Measurements from ENCODE around the gene RPP14. TPM values are rescaled to one million over a fixed set of nuclear protein-coding genes. Genes with fewer than 3 reads are reported as not detected.
"Not testable (repeated sequence)": the region's sequence is repeated elsewhere in the genome, so short reads cannot be mapped to it uniquely, and the experiment has no call there.

The RPP14 gene
- total RNA-seq, 3 donors from 2014 or later: 18.9 to 24.7 (median 22.3) TPM

DNA sequence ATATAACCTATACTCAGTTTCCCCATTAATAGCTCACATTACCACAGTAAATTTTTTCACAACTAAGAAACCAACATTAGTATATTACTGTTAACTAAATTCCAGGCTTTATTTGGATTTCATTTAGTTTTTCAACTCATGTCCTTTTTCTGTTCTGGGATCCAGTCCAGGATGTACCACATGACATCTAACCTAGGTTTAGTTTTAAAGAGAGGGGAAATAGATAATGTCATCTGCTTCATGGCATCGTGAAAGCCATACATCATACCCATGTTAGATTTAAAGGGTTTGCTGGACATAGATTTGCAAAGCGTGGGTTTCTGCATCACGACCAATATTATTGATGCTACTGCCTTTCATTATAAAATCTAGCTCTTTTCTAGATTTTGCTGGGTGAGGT lies 33.2 kb upstream of the RPP14 start:
- TF ChIP-seq, protein P1, sequence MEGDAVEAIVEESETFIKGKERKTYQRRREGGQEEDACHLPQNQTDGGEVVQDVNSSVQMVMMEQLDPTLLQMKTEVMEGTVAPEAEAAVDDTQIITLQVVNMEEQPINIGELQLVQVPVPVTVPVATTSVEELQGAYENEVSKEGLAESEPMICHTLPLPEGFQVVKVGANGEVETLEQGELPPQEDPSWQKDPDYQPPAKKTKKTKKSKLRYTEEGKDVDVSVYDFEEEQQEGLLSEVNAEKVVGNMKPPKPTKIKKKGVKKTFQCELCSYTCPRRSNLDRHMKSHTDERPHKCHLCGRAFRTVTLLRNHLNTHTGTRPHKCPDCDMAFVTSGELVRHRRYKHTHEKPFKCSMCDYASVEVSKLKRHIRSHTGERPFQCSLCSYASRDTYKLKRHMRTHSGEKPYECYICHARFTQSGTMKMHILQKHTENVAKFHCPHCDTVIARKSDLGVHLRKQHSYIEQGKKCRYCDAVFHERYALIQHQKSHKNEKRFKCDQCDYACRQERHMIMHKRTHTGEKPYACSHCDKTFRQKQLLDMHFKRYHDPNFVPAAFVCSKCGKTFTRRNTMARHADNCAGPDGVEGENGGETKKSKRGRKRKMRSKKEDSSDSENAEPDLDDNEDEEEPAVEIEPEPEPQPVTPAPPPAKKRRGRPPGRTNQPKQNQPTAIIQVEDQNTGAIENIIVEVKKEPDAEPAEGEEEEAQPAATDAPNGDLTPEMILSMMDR (IDR thresholded peaks at IDR 0.05): no peak
- Histone ChIP-seq H3K4me1 (ENCODE audit: low read depth) (peaks cover 8% of the 10 kb centered on the region), H3K4me3 (no peak overlapping the region), H3K36me3 (ENCODE audit: low read depth) (no peaks in the 10 kb centered on the region), H3K9me3 (no peaks in the 10 kb centered on the region)
- ATAC-seq (no peak), DNase-seq (no peak)
- intact Hi-C loops (cut with DNase I, micrococcal nuclease): no loop called here

DNA sequence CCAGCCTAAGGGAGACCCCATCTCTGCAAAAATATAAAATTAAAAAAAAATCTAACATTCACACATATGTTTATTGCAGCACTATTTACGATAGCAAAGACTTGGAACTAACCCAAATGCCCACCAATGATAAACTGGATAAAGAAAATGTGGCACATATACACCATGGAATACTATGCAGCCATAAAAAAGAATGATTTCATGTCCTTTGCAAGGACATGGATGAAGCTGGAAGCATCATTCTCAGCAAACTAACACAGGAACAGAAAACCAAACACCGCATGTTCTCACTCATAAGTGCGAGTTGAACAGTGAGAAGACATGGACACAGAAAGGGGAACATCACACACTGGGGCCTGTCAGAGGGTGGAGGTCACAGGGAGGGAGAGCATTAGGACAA lies 32.7 kb upstream of the RPP14 start:
- H3K9me3 ChIP-seq; DNase-seq; H3K4me1 ChIP-seq (ENCODE audit: low read depth); H3K4me3 ChIP-seq; intact Hi-C loops (cut with DNase I, micrococcal nuclease); ATAC-seq; H3K36me3 ChIP-seq (ENCODE audit: low read depth): not testable (repeated sequence)

DNA sequence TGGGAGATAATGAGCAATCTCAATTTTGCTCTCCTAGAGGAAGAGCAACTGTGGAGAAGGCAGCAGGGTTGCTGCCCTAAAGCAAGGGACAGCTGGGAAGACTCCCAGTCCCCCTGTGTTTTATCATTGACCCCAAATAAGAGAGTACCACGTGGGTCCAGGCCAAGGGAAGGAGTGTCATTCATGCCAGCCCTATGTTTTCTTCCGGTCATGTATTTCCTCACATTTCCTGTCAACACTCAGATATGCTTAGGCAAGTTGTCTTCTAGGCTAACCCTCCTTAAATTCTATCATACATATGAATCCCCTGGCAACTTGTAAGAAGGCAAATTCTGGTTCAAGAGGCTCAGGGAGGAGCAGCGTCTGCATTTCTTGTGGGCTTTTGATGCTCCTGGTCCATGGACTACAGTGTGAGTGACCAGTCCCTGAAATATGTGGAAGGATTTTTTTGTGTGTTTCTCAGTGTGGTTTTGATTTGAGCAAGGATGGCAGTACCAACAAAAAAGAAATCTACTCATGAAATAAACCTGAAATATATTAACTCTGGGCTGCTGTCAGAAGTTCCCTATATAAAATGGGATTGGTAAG lies 31.9 kb upstream of the RPP14 start:
- DNase-seq (no peak), ATAC-seq (no peak)
- intact Hi-C loops (cut with DNase I, micrococcal nuclease): no loop called here
- H3K4me1 ChIP-seq (ENCODE audit: low read depth): peaks cover 8% of the 10 kb centered on the region
- H3K9me3 ChIP-seq: no peaks in the 10 kb centered on the region
- H3K4me3 ChIP-seq: no peak overlapping the region
- no peaks in the 10 kb centered on the region for H3K36me3 ChIP-seq (ENCODE audit: low read depth)
- TF ChIP-seq, protein P1 (IDR thresholded peaks at IDR 0.05): no peak

DNA sequence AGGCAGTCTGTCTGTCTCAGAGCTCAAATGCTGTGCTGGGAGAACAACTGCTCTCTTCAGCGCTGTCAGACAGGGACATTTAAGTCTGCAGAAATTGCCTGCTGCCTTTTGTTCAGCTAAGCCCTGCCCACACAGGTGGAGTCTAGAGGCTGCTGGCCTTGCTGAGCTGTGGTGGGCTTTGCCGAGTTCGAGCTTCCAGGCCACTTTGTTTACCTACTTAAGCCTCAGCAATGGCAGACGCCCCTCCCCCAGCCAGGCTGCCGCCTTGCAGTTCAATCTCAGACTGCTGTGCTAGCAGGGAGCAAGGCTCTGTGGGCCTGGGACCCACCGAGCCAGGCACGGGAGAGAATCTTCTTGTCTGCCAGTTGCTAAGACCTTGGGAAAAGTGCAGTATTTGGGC lies 25.0 kb upstream of the RPP14 start:
- intact Hi-C loops (cut with DNase I, micrococcal nuclease): no loop called here
- ATAC-seq: no peak
- no peak for DNase-seq
- no peak overlapping the region for H3K4me3 ChIP-seq
- TF ChIP-seq, protein P1 (IDR thresholded peaks at IDR 0.05): no peak
- no peaks in the 10 kb centered on the region for H3K36me3 ChIP-seq (ENCODE audit: low read depth)
- no peaks in the 10 kb centered on the region for H3K9me3 ChIP-seq
- no peaks in the 10 kb centered on the region for H3K4me1 ChIP-seq (ENCODE audit: low read depth)

DNA sequence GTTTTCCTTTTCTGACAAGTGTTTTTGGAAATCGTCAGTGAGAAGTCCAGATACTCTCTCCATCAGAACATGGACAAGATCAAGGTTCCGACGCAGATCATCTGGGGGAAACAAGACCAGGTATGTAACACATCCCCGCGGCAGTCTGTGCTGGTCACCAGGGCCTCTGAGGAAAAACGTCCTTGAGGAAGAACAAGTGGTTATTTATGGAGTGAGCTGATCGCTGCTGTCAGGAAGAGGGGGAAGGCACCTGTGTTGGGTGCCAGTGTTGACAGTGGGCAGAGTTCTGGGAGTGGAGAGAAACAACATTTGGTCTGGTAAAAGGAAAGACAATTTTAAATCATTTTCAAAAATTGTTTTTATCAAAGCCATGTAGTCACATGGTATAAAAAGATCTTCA lies 20.7 kb upstream of the RPP14 start:
- TF ChIP-seq, protein P1 (IDR thresholded peaks at IDR 0.05): no peak
- no peak overlapping the region for H3K4me3 ChIP-seq
- H3K9me3 ChIP-seq: no peaks in the 10 kb centered on the region
- intact Hi-C loops (cut with DNase I, micrococcal nuclease): no loop called here
- H3K4me1 ChIP-seq (ENCODE audit: low read depth): no peaks in the 10 kb centered on the region
- ATAC-seq (no peak), DNase-seq (no peak)
- H3K36me3 ChIP-seq (ENCODE audit: low read depth): no peaks in the 10 kb centered on the region

DNA sequence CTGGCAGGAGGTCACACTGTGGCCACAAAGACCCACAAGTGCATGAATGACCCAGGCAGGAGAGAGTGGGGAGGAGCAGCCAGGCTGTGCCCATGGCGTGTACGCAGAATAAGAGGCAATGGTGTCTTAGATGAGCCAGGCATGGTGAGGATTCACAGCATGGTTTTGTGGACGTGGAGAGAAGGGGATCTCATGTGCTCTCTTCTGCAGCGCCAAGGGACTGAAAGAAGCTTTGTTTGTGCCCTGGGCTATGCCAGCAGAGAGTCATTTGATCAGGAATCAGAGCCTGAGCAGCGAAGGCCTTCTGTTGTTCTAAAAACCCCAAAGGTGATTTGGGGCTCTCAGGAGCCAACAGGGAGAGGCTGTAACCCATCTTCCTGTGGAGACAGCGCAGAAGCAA lies 18.7 kb upstream of the RPP14 start:
- intact Hi-C loops (cut with DNase I, micrococcal nuclease): no loop called here
- ATAC-seq (no peak), DNase-seq (no peak)
- Histone ChIP-seq H3K36me3 (ENCODE audit: low read depth) (no peaks in the 10 kb centered on the region), H3K9me3 (no peaks in the 10 kb centered on the region), H3K4me3 (no peak overlapping the region), H3K4me1 (ENCODE audit: low read depth) (no peaks in the 10 kb centered on the region)
- TF ChIP-seq, protein P1 (IDR thresholded peaks at IDR 0.05): no peak
